C1 segment of cervical spinal cord (tissue), 14 donors: Measurements from ENCODE around the gene OR51F2.
"Not testable (repeated sequence)": the region's sequence is repeated elsewhere in the genome, so short reads cannot be mapped to it uniquely, and the experiment has no call there.

Experiments used
- DNase-seq, 14 donors: peaks; one replicate each; lab custom pipeline; 2025; lab: John Stamatoyannopoulos, UW

The OR51F2 gene

GRCh38 chr11:4821021-4821420 lies at the start of gene OR51F2:
Gene OR51F2, plus strand, starts transcription at chr11:4821321. Its CDS starts 101 bp downstream, at chr11:4821422.
- DNase-seq, result no peak

- no peak for DNase-seq
These were observed 38.7 kb upstream of the OR51F2 start for GRCh38 chr11:4782454-4782853.

GRCh38 chr11:4797206-4797605 lies 23.9 kb upstream of the OR51F2 start:
- DNase-seq, result no peak

GRCh38 chr11:4798427-4799183 lies 22.5 kb upstream of the OR51F2 start:
- DNase-seq, result no peak

- DNase-seq, result not testable (repeated sequence)
These were observed 19.8 kb upstream of the OR51F2 start for GRCh38 chr11:4801316-4801715.

- DNase-seq, result no peak
These were observed 16.8 kb upstream of the OR51F2 start, which contains the start of gene OR52R1 for GRCh38 chr11:4804280-4804679. Gene OR52R1, minus strand, starts transcription at chr11:4804380. Its CDS starts 0 bp downstream, at chr11:4804380.

- DNase-seq, result no peak
These were observed 12.6 kb upstream of the OR51F2 start for GRCh38 chr11:4808476-4808875.

GRCh38 chr11:4809246-4809645 lies 11.9 kb upstream of the OR51F2 start:
- DNase-seq, result no peak

- DNase-seq, result no peak
These were observed 4.0 kb downstream of the OR51F2 start for GRCh38 chr11:4825132-4825531.

- DNase-seq, result no peak
These were observed 5.3 kb downstream of the OR51F2 start for GRCh38 chr11:4826425-4826824.

GRCh38 chr11:4830346-4830745 lies 9.2 kb downstream of the OR51F2 start:
- no peak for DNase-seq

GRCh38 chr11:4830909-4831308 lies 9.8 kb downstream of the OR51F2 start:
- DNase-seq, result no peak

- DNase-seq, result no peak
These were observed 18.9 kb downstream of the OR51F2 start for GRCh38 chr11:4839851-4840549.

- DNase-seq, result no peak
These were observed 27.9 kb downstream of the OR51F2 start, which contains the start of gene OR51S1 for GRCh38 chr11:4848908-4849532. Gene OR51S1, minus strand, starts transcription at chr11:4849208. Its CDS starts 0 bp downstream, at chr11:4849208.

- DNase-seq, result no peak
These were observed 29.9 kb downstream of the OR51F2 start for GRCh38 chr11:4851033-4851432.

- not testable (repeated sequence) for DNase-seq
These were observed 33.2 kb downstream of the OR51F2 start for GRCh38 chr11:4854286-4854685.

- no peak for DNase-seq
These were observed 41.5 kb downstream of the OR51F2 start for GRCh38 chr11:4862447-4863236.

GRCh38 chr11:4863876-4864275 lies 42.8 kb downstream of the OR51F2 start:
- no peak for DNase-seq

GRCh38 chr11:4865855-4866254 lies 44.7 kb downstream of the OR51F2 start:
- no peak for DNase-seq
